ENCODE results near the gene ARCN1.
A peak's percentile ranks its signal among the peaks of the same experiment; 100 is the strongest.
"Not testable (repeated sequence)": the region's sequence is repeated elsewhere in the genome, so short reads cannot be mapped to it uniquely, and the experiment has no call there.

ARCN1 gene

DNA sequence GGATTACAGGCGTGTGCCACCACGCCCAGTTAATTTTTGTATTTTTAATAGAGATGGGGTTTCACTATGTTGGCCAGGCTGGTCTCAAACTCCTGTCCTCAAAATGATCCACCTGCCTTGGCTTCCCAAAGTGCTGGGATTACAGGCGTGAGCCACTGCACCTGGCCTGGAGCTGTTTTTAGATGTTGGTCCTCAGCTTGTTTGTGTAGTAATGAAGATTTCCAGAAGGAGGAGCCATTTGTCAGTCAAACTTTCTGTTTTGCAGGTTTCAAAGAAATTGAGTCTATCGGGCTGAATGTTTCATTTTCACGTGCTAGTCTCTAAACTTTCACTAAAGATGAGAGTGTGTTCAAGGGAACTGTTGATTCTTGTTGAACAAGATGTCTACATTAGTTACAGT lies 22.8 kb downstream of the ARCN1 start:
- H3K9me3 ChIP-seq (ENCODE audit: low read length); H3K27ac ChIP-seq (ENCODE audit: low read depth, low read length); H3K4me3 ChIP-seq (ENCODE audit: low read depth in 1 of 2, low read length in 2 of 2); H3K27me3 ChIP-seq (ENCODE audit: control insufficient read depth in 1 of 2, insufficient read depth in 2 of 2, low read length in 2 of 2); H3K9ac ChIP-seq (ENCODE audit: low read length); H3K4me1 ChIP-seq (ENCODE audit: insufficient read depth, low read length): not testable (repeated sequence)
- peaks cover 62% of the 10 kb centered on the region for H3K36me3 ChIP-seq (ENCODE audit: insufficient read depth, low read length)

DNA sequence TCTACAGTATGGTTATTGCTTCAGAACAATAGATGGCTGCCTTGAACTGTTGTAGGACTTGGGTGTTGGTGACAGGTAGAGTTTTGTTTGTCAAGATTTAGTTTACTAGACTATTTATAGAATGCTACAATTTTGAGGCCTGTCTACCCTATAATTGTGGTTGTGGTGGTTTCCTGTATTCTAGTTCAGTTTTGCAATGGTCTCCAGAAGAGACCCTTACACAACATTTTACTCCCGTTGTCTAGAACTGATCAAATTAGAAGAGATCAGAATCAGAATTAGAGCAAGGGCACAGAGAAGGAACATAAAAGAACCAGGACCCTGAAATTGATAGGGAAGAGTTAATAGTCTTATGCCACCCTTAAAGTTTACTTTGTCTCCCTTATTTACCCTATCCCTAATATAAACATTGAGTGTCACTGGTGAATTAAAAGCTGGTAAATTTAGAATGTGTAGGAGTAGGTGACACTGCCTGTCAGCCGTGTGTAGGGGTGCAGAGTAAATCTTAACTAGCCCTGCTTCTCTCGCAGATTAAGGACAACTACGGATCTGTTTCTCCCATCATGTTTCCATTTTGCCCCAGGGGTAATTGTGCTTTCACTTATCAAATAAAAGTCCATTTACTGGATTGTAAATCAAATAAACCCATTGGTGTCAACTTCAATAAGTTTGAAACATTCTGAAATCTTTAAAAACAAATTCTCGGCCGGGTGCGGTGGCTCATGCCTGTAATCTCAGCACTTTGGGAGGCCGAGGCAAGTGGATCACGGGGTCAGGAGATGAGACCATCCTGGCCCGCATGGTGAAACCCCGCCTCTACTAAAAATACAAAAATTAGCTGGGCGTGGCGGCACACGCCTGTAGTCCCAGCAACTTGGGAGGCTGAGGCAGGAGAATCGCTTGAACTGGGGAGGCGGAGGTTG lies 24.3 kb downstream of the ARCN1 start:
- Histone ChIP-seq H3K9me3 (ENCODE audit: low read length) (no peaks in the 10 kb centered on the region), H3K4me1 (ENCODE audit: insufficient read depth, low read length) (no peaks in the 10 kb centered on the region), H3K9ac (ENCODE audit: low read length) (no peak overlapping the region), H3K4me3 (ENCODE audit: low read depth in 1 of 2, low read length in 2 of 2) (no peak overlapping the region), H3K27me3 (ENCODE audit: control insufficient read depth in 1 of 2, insufficient read depth in 2 of 2, low read length in 2 of 2) (no peaks in the 10 kb centered on the region), H3K36me3 (ENCODE audit: insufficient read depth, low read length) (peaks cover 58% of the 10 kb centered on the region), H3K27ac (ENCODE audit: low read depth, low read length) (no peak overlapping the region)

DNA sequence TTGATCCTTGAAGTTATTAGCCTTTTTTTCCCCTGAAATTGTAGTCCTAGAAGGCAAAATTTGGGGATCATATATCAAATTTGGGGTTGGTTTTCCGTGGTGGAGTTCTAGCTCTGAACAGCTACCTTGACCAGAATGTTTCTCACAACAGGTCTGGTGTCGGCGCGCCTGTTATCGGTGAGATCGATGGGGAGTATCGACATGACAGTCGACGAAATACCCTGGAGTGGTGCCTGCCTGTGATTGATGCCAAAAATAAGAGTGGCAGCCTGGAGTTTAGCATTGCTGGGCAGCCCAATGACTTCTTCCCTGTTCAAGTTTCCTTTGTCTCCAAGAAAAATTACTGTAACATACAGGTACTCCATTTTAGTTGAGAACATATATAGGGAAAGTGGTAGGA lies 25.3 kb downstream of the ARCN1 start:
- no peaks in the 10 kb centered on the region for H3K9me3 ChIP-seq (ENCODE audit: low read length)
- H3K4me3 ChIP-seq (ENCODE audit: low read depth in 1 of 2, low read length in 2 of 2): no peak overlapping the region
- peaks cover 66% of the 10 kb centered on the region for H3K36me3 ChIP-seq (ENCODE audit: insufficient read depth, low read length)
- no peaks in the 10 kb centered on the region for H3K27me3 ChIP-seq (ENCODE audit: control insufficient read depth in 1 of 2, insufficient read depth in 2 of 2, low read length in 2 of 2)
- no peak overlapping the region for H3K27ac ChIP-seq (ENCODE audit: low read depth, low read length)
- H3K4me1 ChIP-seq (ENCODE audit: insufficient read depth, low read length): no peaks in the 10 kb centered on the region
- H3K9ac ChIP-seq (ENCODE audit: low read length): no peak overlapping the region

DNA sequence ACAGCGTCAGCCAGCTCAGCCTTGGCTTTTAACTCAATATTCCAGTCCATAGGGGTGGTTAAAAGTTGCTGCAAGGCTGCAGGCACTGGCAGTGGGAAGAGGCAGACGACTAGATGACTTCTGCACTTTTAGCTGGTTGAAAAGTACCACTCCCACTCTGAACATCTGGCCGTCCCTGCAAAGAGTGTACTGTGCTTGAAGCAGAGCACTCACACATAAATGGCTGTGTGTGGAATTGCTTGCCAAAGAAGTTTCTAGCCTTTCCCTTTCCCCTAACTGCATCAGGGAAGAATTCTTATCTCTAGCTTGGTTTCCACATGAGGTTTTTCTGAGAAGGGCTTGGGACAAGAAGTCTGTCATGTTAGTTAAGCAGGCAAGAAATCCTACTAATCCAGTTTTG lies 30.1 kb downstream of the ARCN1 start:
- no peaks in the 10 kb centered on the region for H3K9me3 ChIP-seq (ENCODE audit: low read length)
- no peak overlapping the region for H3K27ac ChIP-seq (ENCODE audit: low read depth, low read length)
- H3K4me1 ChIP-seq (ENCODE audit: insufficient read depth, low read length): peaks cover 29% of the 10 kb centered on the region
- peaks cover 39% of the 10 kb centered on the region for H3K36me3 ChIP-seq (ENCODE audit: insufficient read depth, low read length)
- no peak overlapping the region for H3K4me3 ChIP-seq (ENCODE audit: low read depth in 1 of 2, low read length in 2 of 2)
- H3K9ac ChIP-seq (ENCODE audit: low read length): no peak overlapping the region
- H3K27me3 ChIP-seq (ENCODE audit: control insufficient read depth in 1 of 2, insufficient read depth in 2 of 2, low read length in 2 of 2): no peaks in the 10 kb centered on the region

DNA sequence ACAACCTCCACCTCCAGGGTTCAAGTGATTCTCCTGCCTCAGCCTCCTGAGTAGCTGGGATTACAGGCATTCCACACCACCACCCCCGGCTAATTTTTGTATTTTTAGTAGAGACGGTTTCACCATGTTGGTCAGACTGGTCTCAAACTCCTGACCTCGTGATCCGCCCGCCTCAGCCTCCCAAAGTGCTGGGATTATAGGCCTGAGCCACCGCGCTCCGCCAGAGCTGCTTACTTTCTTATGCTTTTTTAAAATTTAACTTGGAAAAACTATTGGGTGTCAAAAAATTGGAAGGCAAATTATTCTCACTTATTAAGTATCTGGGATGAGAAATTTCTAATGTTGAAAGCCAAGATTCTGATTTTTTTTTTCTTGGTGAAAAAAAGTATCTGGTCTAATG lies 31.5 kb downstream of the ARCN1 start:
- Histone ChIP-seq H3K4me1 (ENCODE audit: insufficient read depth, low read length) (peaks cover 29% of the 10 kb centered on the region), H3K36me3 (ENCODE audit: insufficient read depth, low read length) (peaks cover 31% of the 10 kb centered on the region)
- not testable (repeated sequence) for H3K27ac ChIP-seq (ENCODE audit: low read depth, low read length); H3K9me3 ChIP-seq (ENCODE audit: low read length); H3K27me3 ChIP-seq (ENCODE audit: control insufficient read depth in 1 of 2, insufficient read depth in 2 of 2, low read length in 2 of 2); H3K4me3 ChIP-seq (ENCODE audit: low read depth in 1 of 2, low read length in 2 of 2); H3K9ac ChIP-seq (ENCODE audit: low read length)

DNA sequence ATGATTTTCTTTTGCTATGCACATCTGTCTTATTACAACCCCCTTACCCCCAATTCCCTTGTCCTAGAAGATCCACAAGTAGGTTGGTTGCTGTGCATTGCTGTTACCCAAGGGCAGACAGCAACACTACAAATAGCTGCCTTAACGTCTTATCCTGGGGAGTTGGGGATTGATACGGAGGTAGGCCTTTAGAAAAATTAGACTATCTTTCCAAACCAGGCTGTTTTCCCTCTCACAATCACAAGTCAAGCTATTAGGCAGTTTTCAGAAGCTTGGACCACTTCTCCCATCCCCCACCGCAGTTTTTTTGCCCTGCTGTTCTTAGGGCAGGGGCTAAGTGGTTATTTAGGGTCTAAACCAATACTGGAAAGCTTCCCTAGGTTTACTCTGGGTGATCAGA lies 32.4 kb downstream of the ARCN1 start:
- Histone ChIP-seq H3K27ac (ENCODE audit: low read depth, low read length) (peak overlapping the region; percentile 3), H3K36me3 (ENCODE audit: insufficient read depth, low read length) (peaks cover 30% of the 10 kb centered on the region), H3K4me3 (ENCODE audit: low read depth in 1 of 2, low read length in 2 of 2) (no peak overlapping the region), H3K27me3 (ENCODE audit: control insufficient read depth in 1 of 2, insufficient read depth in 2 of 2, low read length in 2 of 2) (no peaks in the 10 kb centered on the region), H3K9me3 (ENCODE audit: low read length) (no peaks in the 10 kb centered on the region), H3K4me1 (ENCODE audit: insufficient read depth, low read length) (peaks cover 29% of the 10 kb centered on the region), H3K9ac (ENCODE audit: low read length) (no peak overlapping the region)

DNA sequence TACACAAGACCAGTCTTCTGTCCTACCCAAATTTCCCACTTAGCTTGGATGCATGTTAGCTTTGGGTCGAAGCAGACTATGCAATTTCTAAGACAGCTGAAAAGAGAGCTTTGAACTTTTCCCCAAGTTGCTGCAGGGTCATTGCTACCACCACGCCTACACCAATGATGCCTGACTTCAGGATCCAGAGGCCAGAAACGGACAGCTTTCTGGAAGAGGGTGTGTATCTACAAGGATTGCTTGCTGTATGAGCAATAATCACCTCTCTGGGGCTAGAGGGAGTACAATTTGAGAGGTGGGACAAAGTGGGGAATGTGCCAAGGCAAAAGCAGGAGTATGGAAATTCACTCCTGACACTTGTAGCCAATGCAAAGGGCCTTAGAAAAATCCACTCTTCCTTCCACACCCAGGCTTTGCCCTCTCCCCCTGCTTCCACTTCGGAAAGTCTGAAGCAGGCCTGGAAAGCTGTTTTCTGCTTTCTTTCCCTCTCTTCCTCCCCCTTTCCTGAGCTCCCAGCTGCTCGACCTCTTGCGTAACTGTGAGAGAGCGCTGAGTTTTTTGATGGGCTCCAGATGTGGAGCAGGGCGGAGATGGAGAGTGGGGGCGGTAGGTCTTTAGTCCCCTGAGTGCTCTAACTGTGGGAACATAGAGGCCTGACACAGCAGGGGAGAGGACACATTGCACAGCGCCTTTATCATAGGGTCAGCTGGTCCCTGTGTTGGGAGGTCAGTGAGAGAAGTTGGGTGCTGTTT lies 33.1 kb downstream of the ARCN1 start:
- Histone ChIP-seq H3K36me3 (ENCODE audit: insufficient read depth, low read length) (peaks cover 23% of the 10 kb centered on the region), H3K4me3 (ENCODE audit: low read depth in 1 of 2, low read length in 2 of 2) (no peak overlapping the region), H3K27me3 (ENCODE audit: control insufficient read depth in 1 of 2, insufficient read depth in 2 of 2, low read length in 2 of 2) (no peaks in the 10 kb centered on the region), H3K9ac (ENCODE audit: low read length) (no peak overlapping the region), H3K9me3 (ENCODE audit: low read length) (no peaks in the 10 kb centered on the region), H3K4me1 (ENCODE audit: insufficient read depth, low read length) (peaks cover 29% of the 10 kb centered on the region), H3K27ac (ENCODE audit: low read depth, low read length) (no peak overlapping the region)

DNA sequence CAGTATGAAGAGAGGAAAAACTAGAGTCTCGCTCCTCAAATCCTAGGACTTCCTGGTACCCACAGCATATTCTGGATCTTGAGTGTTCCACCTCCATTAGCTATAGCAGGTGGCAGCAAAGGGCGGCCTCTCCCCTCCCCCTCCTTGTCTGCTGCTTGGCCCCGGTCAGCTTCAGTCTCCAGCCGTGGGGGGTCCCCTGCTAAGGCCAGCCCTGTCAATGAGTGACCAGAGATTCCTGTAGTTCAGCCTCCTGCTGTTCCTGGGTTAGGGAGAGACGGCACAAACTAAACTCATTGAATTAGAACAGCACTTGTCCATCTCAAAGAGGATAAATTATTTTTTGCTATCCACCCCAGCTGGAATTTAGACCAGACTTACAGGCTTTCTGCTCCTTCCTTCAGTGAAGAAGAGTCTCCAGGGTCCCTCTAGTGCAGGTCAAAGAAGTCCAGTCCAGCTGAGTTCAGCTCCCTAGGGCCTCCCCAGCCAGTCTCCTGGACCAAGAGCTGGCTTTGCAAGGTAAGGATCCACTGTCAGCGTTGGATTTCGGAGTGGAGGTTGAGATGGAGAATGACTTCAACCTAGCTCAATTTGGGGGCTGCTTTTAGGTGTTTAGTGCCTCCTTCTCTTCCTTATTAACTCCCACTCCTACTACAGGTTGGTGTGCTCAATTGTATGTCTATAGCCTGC lies 34.1 kb downstream of the ARCN1 start:
- Histone ChIP-seq H3K27ac (ENCODE audit: low read depth, low read length) (peak overlapping the region; percentile 70), H3K9ac (ENCODE audit: low read length) (no peak overlapping the region), H3K4me3 (ENCODE audit: low read depth in 1 of 2, low read length in 2 of 2) (no peak overlapping the region), H3K4me1 (ENCODE audit: insufficient read depth, low read length) (peaks cover 29% of the 10 kb centered on the region), H3K27me3 (ENCODE audit: control insufficient read depth in 1 of 2, insufficient read depth in 2 of 2, low read length in 2 of 2) (no peaks in the 10 kb centered on the region), H3K9me3 (ENCODE audit: low read length) (no peaks in the 10 kb centered on the region), H3K36me3 (ENCODE audit: insufficient read depth, low read length) (peaks cover 17% of the 10 kb centered on the region)

DNA sequence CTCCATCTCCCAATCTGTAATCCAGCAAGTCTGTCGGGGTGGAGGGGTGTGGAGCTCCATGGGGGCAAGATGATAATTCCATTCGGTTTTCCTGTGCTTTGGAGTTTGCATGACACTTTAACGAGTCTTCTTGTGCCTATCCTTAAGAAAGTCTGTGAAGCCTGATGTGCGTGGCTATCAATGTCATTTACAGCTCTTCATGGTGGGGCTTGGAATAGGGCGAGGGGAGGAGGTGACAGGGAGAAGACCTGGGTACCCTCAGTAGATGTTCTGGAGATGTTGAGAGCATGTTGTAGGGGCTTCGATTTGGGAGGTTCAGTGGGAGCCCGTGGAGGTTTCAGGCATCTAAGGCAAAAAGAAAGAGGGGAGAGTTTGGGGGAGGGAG lies 34.6 kb downstream of the ARCN1 start:
- Histone ChIP-seq H3K4me3 (ENCODE audit: low read depth in 1 of 2, low read length in 2 of 2) (no peak overlapping the region), H3K9ac (ENCODE audit: low read length) (no peak overlapping the region), H3K4me1 (ENCODE audit: insufficient read depth, low read length) (peaks cover 29% of the 10 kb centered on the region), H3K36me3 (ENCODE audit: insufficient read depth, low read length) (peaks cover 11% of the 10 kb centered on the region), H3K27me3 (ENCODE audit: control insufficient read depth in 1 of 2, insufficient read depth in 2 of 2, low read length in 2 of 2) (no peaks in the 10 kb centered on the region), H3K27ac (ENCODE audit: low read depth, low read length) (no peak overlapping the region), H3K9me3 (ENCODE audit: low read length) (no peaks in the 10 kb centered on the region)

DNA sequence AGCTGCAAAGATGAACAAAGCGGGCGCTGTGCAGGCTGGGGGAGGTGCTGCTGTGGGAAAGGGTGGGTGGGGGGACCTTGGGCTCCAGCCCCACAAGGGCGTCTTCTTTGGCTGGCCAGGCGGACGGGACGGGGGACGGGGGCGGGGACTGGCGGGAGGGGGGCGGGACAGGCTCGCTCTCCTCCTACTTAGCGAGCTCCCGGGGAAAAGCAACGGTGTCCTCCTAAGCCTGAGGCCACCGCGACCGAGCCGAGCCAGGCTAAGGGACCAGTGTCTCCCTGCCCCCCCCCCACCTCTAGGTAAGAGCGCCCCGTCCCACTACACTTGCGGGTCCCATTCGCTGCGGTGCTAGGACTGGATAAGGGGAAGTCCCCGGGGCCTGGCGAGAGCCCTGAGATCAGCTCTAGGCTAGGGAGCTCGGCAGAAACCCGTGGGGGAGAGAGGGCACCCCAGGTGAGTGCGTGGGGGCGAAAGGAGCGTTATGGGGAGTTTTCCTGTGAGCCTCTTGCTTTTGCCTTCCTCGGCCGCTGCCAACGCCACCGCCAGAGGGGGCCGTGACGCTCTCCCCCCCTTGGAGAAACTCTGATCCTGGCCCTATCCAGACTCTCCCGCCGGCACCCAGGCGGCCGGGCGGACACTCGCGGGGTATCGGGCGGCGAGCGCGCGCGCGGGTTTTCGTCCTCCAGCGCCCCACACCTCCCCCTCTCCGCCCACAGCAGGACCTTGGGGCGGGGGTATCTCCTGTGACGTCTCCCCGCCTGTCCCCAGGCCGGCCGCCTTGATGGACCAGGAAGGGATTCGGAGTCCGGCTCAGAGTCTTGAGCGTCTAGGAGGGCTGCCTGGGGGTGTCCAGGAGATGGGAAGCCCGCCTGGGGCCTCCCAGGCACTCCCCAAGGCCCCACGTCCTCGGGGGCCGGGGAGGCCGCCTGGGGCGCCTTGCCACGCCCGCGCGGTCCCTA lies 35.5 kb downstream of the ARCN1 start, which contains the start of gene PHLDB1:
TSS of gene PHLDB1 (plus strand) at position 215 of the 959 bp plus-strand sequence. CDS start 6,222 bp downstream, outside the sequence.
- Histone ChIP-seq H3K27me3 (ENCODE audit: control insufficient read depth in 1 of 2, insufficient read depth in 2 of 2, low read length in 2 of 2) (no peaks in the 10 kb centered on the region), H3K9me3 (ENCODE audit: low read length) (no peaks in the 10 kb centered on the region), H3K9ac (ENCODE audit: low read length) (peak within 1 kb of the TSS; percentile 49), H3K27ac (ENCODE audit: low read depth, low read length) (peak within 1 kb of the TSS; percentile 83), H3K36me3 (ENCODE audit: insufficient read depth, low read length) (peaks cover 4% of the 10 kb centered on the region), H3K4me1 (ENCODE audit: insufficient read depth, low read length) (peaks cover 35% of the 10 kb centered on the region), H3K4me3 (ENCODE audit: low read depth in 1 of 2, low read length in 2 of 2) (peak within 1 kb of the TSS; percentile 69 to 84)
